Liver (tissue), 3 donors: Measurements from ENCODE around the gene ANAPC10.

Experiments
- ATF3 ChIP-seq: IDR thresholded peaks from 2 replicates; pipeline ENCODE4 v1.6.1; 2016; ENCODE audit warnings: antibody characterized with exemption
- CTCF ChIP-seq: fragments of 150-350 bp; IDR thresholded peaks from 2 replicates; pipeline ENCODE4 v1.5.1; 2017; ENCODE audit warnings: improper control_type of control experiment, low read depth, low read length; ENCODE audit not compliant: missing input control
- FOXA1 ChIP-seq: IDR thresholded peaks from 2 replicates; pipeline ENCODE4 v1.6.1; 2016; ENCODE audit warnings: antibody characterized with exemption
- GABPA ChIP-seq, 2 donors: IDR thresholded peaks in 1 of 2; conservative IDR thresholded peaks in 1 of 2; 2 replicates each; pipeline ENCODE4 v1.6.1; 2016; ENCODE audit warnings: antibody characterized with exemption in 2 of 2, mild to moderate bottlenecking in 1 of 2, moderate library complexity in 1 of 2
- HNF4A ChIP-seq, 2 donors: conservative IDR thresholded peaks; 2 replicates each; pipeline ENCODE4 v1.6.1; 2016; ENCODE audit warnings: antibody characterized with exemption in 2 of 2, mild to moderate bottlenecking in 2 of 2
- JUND ChIP-seq, 2 donors: IDR thresholded peaks; 2 replicates each; pipeline ENCODE4 v1.6.1; 2016; ENCODE audit warnings: antibody characterized with exemption in 2 of 2
- RAD21 ChIP-seq, 2 donors: IDR thresholded peaks; 2 replicates each; pipeline ENCODE4 v1.6.1; 2016; ENCODE audit warnings: antibody characterized with exemption in 2 of 2, mild to moderate bottlenecking in 2 of 2
- SP1 ChIP-seq: IDR thresholded peaks from 2 replicates; pipeline ENCODE4 v1.6.1; 2018; ENCODE audit warnings: antibody characterized with exemption, mild to moderate bottlenecking
- TAF1 ChIP-seq: conservative IDR thresholded peaks from 2 replicates; pipeline ENCODE4 v1.6.1; 2016; ENCODE audit warnings: antibody characterized with exemption, mild to moderate bottlenecking
- TF ChIP-seq, protein P1 (sequence below): IDR thresholded peaks from 2 replicates; pipeline ENCODE4 v1.6.1; 2016; ENCODE audit warnings: antibody characterized with exemption
- TF ChIP-seq, protein P2 (sequence below): IDR thresholded peaks from 2 replicates; pipeline ENCODE4 v1.6.1; 2016; ENCODE audit warnings: antibody characterized with exemption, mild to moderate bottlenecking
- TF ChIP-seq, protein P3 (sequence below): IDR thresholded peaks from 2 replicates; pipeline ENCODE4 v1.6.1; 2016; ENCODE audit warnings: antibody characterized with exemption
- donor health status: healthy.
- donor health status: healthy.

DNA sequence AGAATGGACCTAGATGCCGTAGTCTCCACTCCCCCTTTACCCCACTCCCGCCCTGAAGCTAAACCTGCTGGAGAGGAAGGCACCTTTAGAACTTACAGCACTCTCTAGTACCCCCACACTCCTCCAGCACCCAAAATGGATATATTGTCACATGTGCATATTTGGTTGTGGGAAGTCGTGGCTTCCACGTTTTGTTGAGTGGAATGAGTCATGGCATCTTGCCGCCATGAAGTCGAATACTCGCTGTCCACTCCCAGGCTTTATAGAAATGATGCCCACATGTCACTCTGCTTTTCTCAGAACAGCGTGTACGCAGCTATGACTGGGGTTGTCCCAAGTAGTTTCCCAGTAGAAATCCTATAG lies 660 bp upstream of the ANAPC10 start:
- TF ChIP-seq ATF3, result no peak
- no peak for TF ChIP-seq CTCF
- TF ChIP-seq, protein P1, sequence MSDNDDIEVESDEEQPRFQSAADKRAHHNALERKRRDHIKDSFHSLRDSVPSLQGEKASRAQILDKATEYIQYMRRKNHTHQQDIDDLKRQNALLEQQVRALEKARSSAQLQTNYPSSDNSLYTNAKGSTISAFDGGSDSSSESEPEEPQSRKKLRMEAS, result no peak
- TF ChIP-seq SP1, result no peak
- TF ChIP-seq RAD21 (IDR thresholded peaks at IDR 0.05), result no peak
- no peak for TF ChIP-seq TAF1
- TF ChIP-seq, protein P2, sequence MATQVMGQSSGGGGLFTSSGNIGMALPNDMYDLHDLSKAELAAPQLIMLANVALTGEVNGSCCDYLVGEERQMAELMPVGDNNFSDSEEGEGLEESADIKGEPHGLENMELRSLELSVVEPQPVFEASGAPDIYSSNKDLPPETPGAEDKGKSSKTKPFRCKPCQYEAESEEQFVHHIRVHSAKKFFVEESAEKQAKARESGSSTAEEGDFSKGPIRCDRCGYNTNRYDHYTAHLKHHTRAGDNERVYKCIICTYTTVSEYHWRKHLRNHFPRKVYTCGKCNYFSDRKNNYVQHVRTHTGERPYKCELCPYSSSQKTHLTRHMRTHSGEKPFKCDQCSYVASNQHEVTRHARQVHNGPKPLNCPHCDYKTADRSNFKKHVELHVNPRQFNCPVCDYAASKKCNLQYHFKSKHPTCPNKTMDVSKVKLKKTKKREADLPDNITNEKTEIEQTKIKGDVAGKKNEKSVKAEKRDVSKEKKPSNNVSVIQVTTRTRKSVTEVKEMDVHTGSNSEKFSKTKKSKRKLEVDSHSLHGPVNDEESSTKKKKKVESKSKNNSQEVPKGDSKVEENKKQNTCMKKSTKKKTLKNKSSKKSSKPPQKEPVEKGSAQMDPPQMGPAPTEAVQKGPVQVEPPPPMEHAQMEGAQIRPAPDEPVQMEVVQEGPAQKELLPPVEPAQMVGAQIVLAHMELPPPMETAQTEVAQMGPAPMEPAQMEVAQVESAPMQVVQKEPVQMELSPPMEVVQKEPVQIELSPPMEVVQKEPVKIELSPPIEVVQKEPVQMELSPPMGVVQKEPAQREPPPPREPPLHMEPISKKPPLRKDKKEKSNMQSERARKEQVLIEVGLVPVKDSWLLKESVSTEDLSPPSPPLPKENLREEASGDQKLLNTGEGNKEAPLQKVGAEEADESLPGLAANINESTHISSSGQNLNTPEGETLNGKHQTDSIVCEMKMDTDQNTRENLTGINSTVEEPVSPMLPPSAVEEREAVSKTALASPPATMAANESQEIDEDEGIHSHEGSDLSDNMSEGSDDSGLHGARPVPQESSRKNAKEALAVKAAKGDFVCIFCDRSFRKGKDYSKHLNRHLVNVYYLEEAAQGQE, result peak; percentile 84
- TF ChIP-seq JUND (IDR thresholded peaks at IDR 0.05), result peak in 1 of 2 donors; percentile 61
- TF ChIP-seq GABPA (IDR thresholded peaks at IDR 0.05 in 1 of 2, conservative IDR thresholded peaks at IDR 0.05 in 1 of 2), result no peak
- TF ChIP-seq HNF4A (conservative IDR thresholded peaks at IDR 0.05), result no peak
- TF ChIP-seq FOXA1, result no peak
- TF ChIP-seq, protein P3, sequence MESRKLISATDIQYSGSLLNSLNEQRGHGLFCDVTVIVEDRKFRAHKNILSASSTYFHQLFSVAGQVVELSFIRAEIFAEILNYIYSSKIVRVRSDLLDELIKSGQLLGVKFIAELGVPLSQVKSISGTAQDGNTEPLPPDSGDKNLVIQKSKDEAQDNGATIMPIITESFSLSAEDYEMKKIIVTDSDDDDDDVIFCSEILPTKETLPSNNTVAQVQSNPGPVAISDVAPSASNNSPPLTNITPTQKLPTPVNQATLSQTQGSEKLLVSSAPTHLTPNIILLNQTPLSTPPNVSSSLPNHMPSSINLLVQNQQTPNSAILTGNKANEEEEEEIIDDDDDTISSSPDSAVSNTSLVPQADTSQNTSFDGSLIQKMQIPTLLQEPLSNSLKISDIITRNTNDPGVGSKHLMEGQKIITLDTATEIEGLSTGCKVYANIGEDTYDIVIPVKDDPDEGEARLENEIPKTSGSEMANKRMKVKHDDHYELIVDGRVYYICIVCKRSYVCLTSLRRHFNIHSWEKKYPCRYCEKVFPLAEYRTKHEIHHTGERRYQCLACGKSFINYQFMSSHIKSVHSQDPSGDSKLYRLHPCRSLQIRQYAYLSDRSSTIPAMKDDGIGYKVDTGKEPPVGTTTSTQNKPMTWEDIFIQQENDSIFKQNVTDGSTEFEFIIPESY, result no peak
